ENCODE measurements around the gene CD302. TPM values are rescaled to one million over a fixed set of nuclear protein-coding genes. Genes with fewer than 3 reads are reported as not detected.
A peak's percentile ranks its signal among the peaks of the same experiment; 100 is the strongest.
"Not testable (repeated sequence)": the region's sequence is repeated elsewhere in the genome, so short reads cannot be mapped to it uniquely, and the experiment has no call there.

CD302 gene
- total and polyA plus RNA-seq, 3 experiments from 2014 or later, result 0.28 to 0.75 (median 0.70) TPM

DNA sequence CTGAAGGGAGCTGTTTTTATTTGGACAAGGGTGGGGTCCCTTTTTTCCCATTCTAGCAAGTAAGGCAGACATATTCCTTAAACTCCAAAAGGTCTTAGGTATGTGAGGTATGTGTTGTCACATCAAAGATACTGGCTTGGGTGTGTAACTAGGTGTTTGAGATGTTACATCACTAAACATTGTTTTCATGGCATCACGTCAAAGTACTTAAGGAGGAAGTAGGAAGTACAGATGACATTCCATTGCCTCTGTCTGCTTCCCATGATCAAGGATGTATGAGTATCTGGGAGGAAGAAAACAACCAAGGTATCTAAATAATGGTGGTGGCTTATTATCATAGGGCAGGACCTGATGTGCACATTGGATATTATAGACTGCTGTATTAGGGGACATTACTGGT, 39.3 kb downstream of the CD302 start:
- no peak for DNase-seq
- POLR2A ChIA-PET, result no interaction called here
- Histone ChIP-seq H3K27ac (ENCODE audit: low read depth, low read length) (no peak overlapping the region), H3K4me3 (ENCODE audit: low read length) (no peak overlapping the region), H3K9me3 (ENCODE audit: low read length) (no peaks in the 10 kb centered on the region), H3K36me3 (ENCODE audit: insufficient read depth, low read length) (peaks cover 14% of the 10 kb centered on the region), H3K27me3 (ENCODE audit: insufficient read depth, low read length, poor library complexity, severe bottlenecking) (no peaks in the 10 kb centered on the region), H3K4me1 (ENCODE audit: insufficient read depth, low read length) (no peaks in the 10 kb centered on the region)
- Mint-ChIP-seq H3K4me1 (peaks cover 16 to 34% (median 34%) of the 10 kb centered on the region in 3 donors), H3K36me3 (peaks cover 10 to 56% (median 18%) of the 10 kb centered on the region in 3 donors), H3K9me3 (no peaks in the 10 kb centered on the region), H3K27ac (peak overlapping the region in 6 of 8 donors; percentile 11 to 69 (median 38)), H3K27me3 (no peaks in the 10 kb centered on the region), H3K4me3 (no peak overlapping the region)
- CTCF ChIA-PET, result interaction anchor here (0.6 kb wide), 1 partner anchor 24 kb away, joined by 3 read pairs; no protein-coding TSS in a partner anchor

DNA sequence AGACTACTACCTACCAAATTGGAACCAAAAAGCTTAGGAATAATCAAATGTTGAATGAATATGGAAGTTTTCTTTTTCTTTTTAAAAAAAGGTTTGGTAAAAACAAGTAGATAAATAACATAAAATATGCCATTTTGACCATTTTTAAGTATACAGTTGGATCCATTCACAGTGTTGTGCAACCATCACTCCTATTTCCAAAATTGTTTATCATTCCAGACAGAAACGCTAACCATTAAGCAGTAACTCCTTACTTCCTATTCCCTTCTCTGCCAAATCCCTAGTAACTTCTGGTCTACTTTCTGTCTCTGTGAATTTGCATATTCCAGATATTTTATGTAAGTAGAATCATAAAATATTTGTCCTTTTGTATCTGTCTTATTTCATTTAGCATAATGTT, 39.8 kb downstream of the CD302 start:
- POLR2A ChIA-PET, result no interaction called here
- Mint-ChIP-seq H3K4me1 (peaks cover 13 to 34% (median 30%) of the 10 kb centered on the region in 3 donors), H3K4me3 (no peak overlapping the region), H3K36me3 (peaks cover 10 to 53% (median 18%) of the 10 kb centered on the region in 3 donors), H3K27me3 (no peaks in the 10 kb centered on the region), H3K9me3 (no peaks in the 10 kb centered on the region), H3K27ac (peak overlapping the region in 7 of 8 donors; percentile 8 to 60 (median 34))
- no peak overlapping the region for H3K27ac ChIP-seq (ENCODE audit: low read depth, low read length)
- H3K36me3 ChIP-seq (ENCODE audit: insufficient read depth, low read length), result peaks cover 14% of the 10 kb centered on the region
- H3K4me3 ChIP-seq (ENCODE audit: low read length), result no peak overlapping the region
- no peaks in the 10 kb centered on the region for H3K4me1 ChIP-seq (ENCODE audit: insufficient read depth, low read length)
- H3K9me3 ChIP-seq (ENCODE audit: low read length), result no peaks in the 10 kb centered on the region
- no peak for DNase-seq
- CTCF ChIA-PET, result no interaction called here
- no peaks in the 10 kb centered on the region for H3K27me3 ChIP-seq (ENCODE audit: insufficient read depth, low read length, poor library complexity, severe bottlenecking)

- H3K4me3 ChIP-seq (ENCODE audit: low read length), result no peak overlapping the region
- Mint-ChIP-seq H3K36me3 (peaks cover 10 to 61% (median 17%) of the 10 kb centered on the region in 3 donors), H3K27me3 (no peaks in the 10 kb centered on the region), H3K4me3 (no peak overlapping the region), H3K9me3 (no peaks in the 10 kb centered on the region), H3K27ac (no peak overlapping the region), H3K4me1 (peaks cover 27 to 50% (median 48%) of the 10 kb centered on the region in 3 donors)
- peaks cover 27% of the 10 kb centered on the region for H3K36me3 ChIP-seq (ENCODE audit: insufficient read depth, low read length)
- DNase-seq, result no peak
- H3K9me3 ChIP-seq (ENCODE audit: low read length), result no peaks in the 10 kb centered on the region
- no peaks in the 10 kb centered on the region for H3K4me1 ChIP-seq (ENCODE audit: insufficient read depth, low read length)
- no peak overlapping the region for H3K27ac ChIP-seq (ENCODE audit: low read depth, low read length)
- ChIA-PET POLR2A (interaction anchor here (1.0 kb wide), 1 partner anchor 43 kb away, joined by 3 read pairs; no protein-coding TSS in a partner anchor), CTCF (no interaction called here)
- H3K27me3 ChIP-seq (ENCODE audit: insufficient read depth, low read length, poor library complexity, severe bottlenecking), result no peaks in the 10 kb centered on the region
These were observed 42.2 kb downstream of the CD302 start for GRCh38 chr2:159755788-159756187.

DNA sequence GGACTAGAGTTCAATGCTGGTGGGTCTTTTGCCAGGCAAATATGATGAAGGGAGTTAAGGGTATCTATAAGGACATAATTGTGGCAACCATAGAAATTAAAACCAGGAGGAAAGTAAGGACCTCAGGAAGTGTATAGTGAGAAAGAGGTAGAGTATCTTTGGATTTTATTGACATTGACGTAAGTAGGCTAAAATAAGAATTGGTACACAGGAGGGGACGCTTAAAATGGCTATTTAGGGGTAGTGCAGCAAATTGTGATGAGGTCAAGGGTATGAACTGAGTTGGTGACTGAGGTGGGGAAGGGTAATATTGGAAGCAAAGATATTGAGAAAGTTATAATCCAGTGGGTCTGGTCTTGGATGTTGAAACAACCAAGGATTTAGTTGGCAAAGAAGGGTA, 43.0 kb downstream of the CD302 start:
- Mint-ChIP-seq H3K4me1 (peaks cover 26 to 48% (median 42%) of the 10 kb centered on the region in 3 donors), H3K27me3 (no peaks in the 10 kb centered on the region), H3K9me3 (no peaks in the 10 kb centered on the region), H3K4me3 (no peak overlapping the region), H3K27ac (no peak overlapping the region), H3K36me3 (peaks cover 6 to 54% (median 13%) of the 10 kb centered on the region in 3 donors)
- Histone ChIP-seq H3K36me3 (ENCODE audit: insufficient read depth, low read length) (peaks cover 28% of the 10 kb centered on the region), H3K9me3 (ENCODE audit: low read length) (no peaks in the 10 kb centered on the region), H3K27ac (ENCODE audit: low read depth, low read length) (no peak overlapping the region), H3K27me3 (ENCODE audit: insufficient read depth, low read length, poor library complexity, severe bottlenecking) (no peaks in the 10 kb centered on the region), H3K4me1 (ENCODE audit: insufficient read depth, low read length) (no peaks in the 10 kb centered on the region), H3K4me3 (ENCODE audit: low read length) (no peak overlapping the region)
- DNase-seq, result no peak
- CTCF ChIA-PET, result no interaction called here
- POLR2A ChIA-PET, result no interaction called here

DNA sequence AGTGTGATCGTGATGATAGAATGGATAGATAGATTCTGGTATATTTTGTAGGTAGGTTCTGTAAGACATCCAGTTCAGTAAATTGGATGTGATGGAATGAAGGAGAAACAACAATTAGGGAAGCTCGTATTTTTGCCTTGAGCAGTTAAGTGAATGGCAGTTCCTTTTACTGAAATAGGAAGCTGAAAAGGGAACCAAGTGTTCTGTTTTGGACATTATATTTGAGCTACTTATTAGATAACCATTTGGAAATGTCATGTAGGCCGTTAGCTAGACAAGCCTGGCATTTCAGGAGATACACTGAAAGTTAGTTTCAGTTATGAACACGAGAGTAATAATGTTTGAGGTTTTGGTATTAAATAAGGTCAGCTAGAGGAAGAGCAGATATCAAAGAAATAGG, 44.2 kb downstream of the CD302 start:
- CTCF ChIA-PET, result no interaction called here
- Mint-ChIP-seq H3K27ac (no peak overlapping the region), H3K9me3 (no peaks in the 10 kb centered on the region), H3K4me1 (peaks cover 26 to 44% (median 42%) of the 10 kb centered on the region in 3 donors), H3K36me3 (peaks cover 4 to 52% (median 10%) of the 10 kb centered on the region in 3 donors), H3K27me3 (no peaks in the 10 kb centered on the region), H3K4me3 (no peak overlapping the region)
- H3K36me3 ChIP-seq (ENCODE audit: insufficient read depth, low read length), result peaks cover 22% of the 10 kb centered on the region
- no peaks in the 10 kb centered on the region for H3K9me3 ChIP-seq (ENCODE audit: low read length)
- no peak overlapping the region for H3K27ac ChIP-seq (ENCODE audit: low read depth, low read length)
- no peak for DNase-seq
- no peaks in the 10 kb centered on the region for H3K27me3 ChIP-seq (ENCODE audit: insufficient read depth, low read length, poor library complexity, severe bottlenecking)
- POLR2A ChIA-PET, result no interaction called here
- no peaks in the 10 kb centered on the region for H3K4me1 ChIP-seq (ENCODE audit: insufficient read depth, low read length)
- no peak overlapping the region for H3K4me3 ChIP-seq (ENCODE audit: low read length)

GRCh38 chr2:159750873-159751272, 47.1 kb downstream of the CD302 start:
- no peaks in the 10 kb centered on the region for H3K4me1 ChIP-seq (ENCODE audit: insufficient read depth, low read length)
- peaks cover 16 to 58% (median 18%) of the 10 kb centered on the region in 3 donors for H3K36me3 Mint-ChIP-seq
- H3K27ac ChIP-seq (ENCODE audit: low read depth, low read length), result no peak overlapping the region
- H3K4me1 Mint-ChIP-seq, result peaks cover 25 to 35% (median 32%) of the 10 kb centered on the region in 3 donors
- no peaks in the 10 kb centered on the region for H3K9me3 Mint-ChIP-seq
- no peaks in the 10 kb centered on the region for H3K27me3 ChIP-seq (ENCODE audit: insufficient read depth, low read length, poor library complexity, severe bottlenecking)
- POLR2A ChIA-PET, result no interaction called here
- no peaks in the 10 kb centered on the region for H3K27me3 Mint-ChIP-seq
- H3K9me3 ChIP-seq (ENCODE audit: low read length), result no peaks in the 10 kb centered on the region
- peak overlapping the region in 2 of 8 donors; percentile 9 to 72 for H3K27ac Mint-ChIP-seq
- DNase-seq, result no peak
- no peak overlapping the region for H3K4me3 ChIP-seq (ENCODE audit: low read length)
- peaks cover 44% of the 10 kb centered on the region for H3K36me3 ChIP-seq (ENCODE audit: insufficient read depth, low read length)
- no peak overlapping the region for H3K4me3 Mint-ChIP-seq
- CTCF ChIA-PET, result no interaction called here

DNA sequence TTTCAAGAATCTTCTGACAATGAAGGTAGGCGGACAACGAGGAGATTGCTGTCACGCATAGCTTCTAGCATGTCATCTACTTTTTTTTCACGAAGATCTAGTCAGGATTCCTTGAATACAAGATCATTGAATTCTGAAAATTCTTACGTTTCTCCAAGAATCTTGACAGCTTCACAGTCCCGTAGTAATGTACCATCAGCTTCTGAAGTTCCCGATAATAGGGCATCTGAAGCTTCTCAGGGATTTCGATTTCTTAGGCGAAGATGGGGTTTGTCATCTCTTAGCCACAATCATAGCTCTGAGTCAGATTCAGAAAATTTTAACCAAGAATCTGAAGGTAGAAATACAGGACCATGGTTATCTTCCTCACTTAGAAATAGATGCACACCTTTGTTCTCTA, 49.9 kb downstream of the CD302 start:
- Histone ChIP-seq H3K36me3 (ENCODE audit: insufficient read depth, low read length) (peaks cover 50% of the 10 kb centered on the region), H3K27ac (ENCODE audit: low read depth, low read length) (no peak overlapping the region), H3K27me3 (ENCODE audit: insufficient read depth, low read length, poor library complexity, severe bottlenecking) (no peaks in the 10 kb centered on the region), H3K9me3 (ENCODE audit: low read length) (no peaks in the 10 kb centered on the region), H3K4me3 (ENCODE audit: low read length) (no peak overlapping the region), H3K4me1 (ENCODE audit: insufficient read depth, low read length) (no peaks in the 10 kb centered on the region)
- DNase-seq, result no peak
- Mint-ChIP-seq H3K36me3 (peaks cover 21 to 77% (median 27%) of the 10 kb centered on the region in 3 donors), H3K27me3 (no peaks in the 10 kb centered on the region), H3K4me3 (no peak overlapping the region), H3K4me1 (peaks cover 28 to 43% (median 43%) of the 10 kb centered on the region in 3 donors), H3K27ac (no peak overlapping the region), H3K9me3 (no peaks in the 10 kb centered on the region)
- CTCF ChIA-PET, result interaction anchor here (1.2 kb wide), 1 partner anchor 10 kb away, joined by 4 read pairs; no protein-coding TSS in a partner anchor
- POLR2A ChIA-PET, result no interaction called here

GRCh38 chr2:159745237-159745636, 52.8 kb downstream of the CD302 start:
- CTCF ChIA-PET; H3K27ac Mint-ChIP-seq; H3K4me3 ChIP-seq (ENCODE audit: low read length); H3K9me3 ChIP-seq (ENCODE audit: low read length); H3K27me3 ChIP-seq (ENCODE audit: insufficient read depth, low read length, poor library complexity, severe bottlenecking); H3K27me3 Mint-ChIP-seq; H3K9me3 Mint-ChIP-seq; H3K4me1 ChIP-seq (ENCODE audit: insufficient read depth, low read length); DNase-seq; POLR2A ChIA-PET; H3K27ac ChIP-seq (ENCODE audit: low read depth, low read length); H3K4me3 Mint-ChIP-seq: not testable (repeated sequence)
- peaks cover 26 to 44% (median 36%) of the 10 kb centered on the region in 3 donors for H3K4me1 Mint-ChIP-seq
- peaks cover 38% of the 10 kb centered on the region for H3K36me3 ChIP-seq (ENCODE audit: insufficient read depth, low read length)
- H3K36me3 Mint-ChIP-seq, result peaks cover 18 to 71% (median 24%) of the 10 kb centered on the region in 3 donors
